AG09309 (cell line): ENCODE measurements around the gene MGMT.

Experiments
- DNase-seq: peaks from one replicate; pipeline ENCODE4 v3.0.0-alpha.2; 2010; ENCODE audit warnings: low read depth
- H3K4me3 ChIP-seq: 2 replicates; pipeline ENCODE4 v1.5.1; 2011; ENCODE audit warnings: mild to moderate bottlenecking, low read depth, low read length, moderate library complexity; ENCODE audit not compliant: control insufficient read depth
- TF ChIP-seq, protein P1 (sequence below): IDR thresholded peaks from 2 replicates; pipeline ENCODE4 v1.5.1; 2011; ENCODE audit warnings: mild to moderate bottlenecking, low read depth, low read length, inconsistent platforms; ENCODE audit not compliant: insufficient read depth, control insufficient read depth; ENCODE audit errors: missing control alignments

The MGMT gene

DNA sequence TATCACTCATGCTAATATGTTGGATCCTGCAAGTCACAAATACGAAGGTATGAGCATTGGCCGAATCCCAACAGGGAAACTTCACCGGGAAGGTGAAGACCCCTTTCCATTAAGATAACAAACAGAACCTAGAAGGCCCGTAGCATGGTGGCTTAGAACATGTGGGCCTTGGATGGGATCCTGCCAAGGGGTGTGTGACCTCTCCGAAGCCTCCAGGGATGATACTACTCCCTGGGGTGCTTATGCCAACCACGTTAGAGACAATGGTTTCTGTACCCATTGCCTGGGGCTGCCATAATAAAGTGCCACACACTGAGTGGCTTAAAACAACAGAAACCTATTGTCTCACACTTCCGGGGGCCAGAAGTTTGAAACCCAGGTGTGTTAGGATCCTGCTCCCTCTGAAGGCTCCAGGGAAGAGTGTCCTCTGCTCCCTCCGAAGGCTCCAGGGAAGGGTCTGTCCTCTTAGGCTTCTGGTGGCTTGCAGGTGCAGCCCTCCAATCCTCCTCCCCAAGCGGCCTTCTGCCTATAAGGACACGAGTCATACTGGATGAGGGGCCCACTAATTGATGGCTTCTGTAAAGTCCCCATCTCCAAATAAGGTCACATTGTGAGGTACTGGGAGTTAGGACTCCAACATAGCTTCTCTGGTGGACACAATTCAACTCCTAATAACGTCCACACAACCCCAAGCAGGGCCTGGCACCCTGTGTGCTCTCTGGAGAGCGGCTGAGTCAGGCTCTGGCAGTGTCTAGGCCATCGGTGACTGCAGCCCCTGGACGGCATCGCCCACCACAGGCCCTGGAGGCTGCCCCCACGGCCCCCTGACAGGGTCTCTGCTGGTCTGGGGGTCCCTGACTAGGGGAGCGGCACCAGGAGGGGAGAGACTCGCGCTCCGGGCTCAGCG lies 992 bp upstream of the MGMT start:
- no peak for DNase-seq
- H3K4me3 ChIP-seq: peak overlapping the region; percentile 57
- TF ChIP-seq, protein P1, sequence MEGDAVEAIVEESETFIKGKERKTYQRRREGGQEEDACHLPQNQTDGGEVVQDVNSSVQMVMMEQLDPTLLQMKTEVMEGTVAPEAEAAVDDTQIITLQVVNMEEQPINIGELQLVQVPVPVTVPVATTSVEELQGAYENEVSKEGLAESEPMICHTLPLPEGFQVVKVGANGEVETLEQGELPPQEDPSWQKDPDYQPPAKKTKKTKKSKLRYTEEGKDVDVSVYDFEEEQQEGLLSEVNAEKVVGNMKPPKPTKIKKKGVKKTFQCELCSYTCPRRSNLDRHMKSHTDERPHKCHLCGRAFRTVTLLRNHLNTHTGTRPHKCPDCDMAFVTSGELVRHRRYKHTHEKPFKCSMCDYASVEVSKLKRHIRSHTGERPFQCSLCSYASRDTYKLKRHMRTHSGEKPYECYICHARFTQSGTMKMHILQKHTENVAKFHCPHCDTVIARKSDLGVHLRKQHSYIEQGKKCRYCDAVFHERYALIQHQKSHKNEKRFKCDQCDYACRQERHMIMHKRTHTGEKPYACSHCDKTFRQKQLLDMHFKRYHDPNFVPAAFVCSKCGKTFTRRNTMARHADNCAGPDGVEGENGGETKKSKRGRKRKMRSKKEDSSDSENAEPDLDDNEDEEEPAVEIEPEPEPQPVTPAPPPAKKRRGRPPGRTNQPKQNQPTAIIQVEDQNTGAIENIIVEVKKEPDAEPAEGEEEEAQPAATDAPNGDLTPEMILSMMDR: no peak

DNA sequence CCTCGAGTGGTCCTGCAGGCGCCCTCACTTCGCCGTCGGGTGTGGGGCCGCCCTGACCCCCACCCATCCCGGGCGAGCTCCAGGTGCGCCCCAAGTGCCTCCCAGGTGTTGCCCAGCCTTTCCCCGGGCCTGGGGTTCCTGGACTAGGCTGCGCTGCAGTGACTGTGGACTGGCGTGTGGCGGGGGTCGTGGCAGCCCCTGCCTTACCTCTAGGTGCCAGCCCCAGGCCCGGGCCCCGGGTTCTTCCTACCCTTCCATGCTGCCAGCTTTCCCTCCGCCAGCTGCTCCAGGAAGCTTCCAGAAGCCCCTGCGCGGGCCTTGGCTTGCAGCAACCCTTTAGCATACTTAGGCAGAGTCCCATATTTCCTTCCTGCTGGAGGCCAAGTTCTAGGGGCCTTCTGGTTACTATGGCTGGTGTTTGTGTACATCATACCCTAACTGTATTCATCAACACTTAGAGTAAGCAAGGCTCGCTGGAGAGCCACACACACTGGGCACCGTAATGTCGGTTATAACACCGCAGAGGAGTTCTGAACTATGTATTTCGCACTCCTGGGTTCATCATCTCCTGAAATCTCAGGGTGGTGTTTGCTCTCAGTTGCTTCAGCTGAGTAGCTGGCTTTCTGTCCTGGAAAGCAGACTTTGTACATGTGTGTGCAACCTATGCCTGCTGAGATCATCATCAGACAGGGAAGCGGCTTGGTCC lies 471 bp downstream of the MGMT start:
- DNase-seq: no peak
- TF ChIP-seq, protein P1: no peak

DNA sequence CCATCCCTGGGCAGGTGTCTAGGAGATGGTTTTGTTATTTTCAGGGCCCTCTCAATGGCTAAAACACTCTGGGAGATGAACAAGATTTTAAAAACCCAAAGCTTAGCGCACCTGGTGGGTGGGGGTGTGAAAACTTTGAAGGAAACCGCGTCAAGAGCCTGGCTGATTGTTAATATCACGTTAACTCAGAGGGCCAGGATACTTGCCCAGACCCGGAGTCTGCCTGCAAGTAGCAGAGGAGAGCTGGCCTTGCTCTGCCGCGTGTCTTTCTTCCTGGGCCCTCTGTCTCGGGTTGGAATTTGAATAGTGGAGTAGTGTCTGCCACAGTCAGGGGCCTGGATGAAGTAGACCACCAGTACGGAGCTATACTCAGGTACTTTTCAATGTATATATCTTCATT lies 1.1 kb downstream of the MGMT start:
- TF ChIP-seq, protein P1: no peak
- no peak overlapping the region for H3K4me3 ChIP-seq
- DNase-seq: no peak

More for the DNA sequence above, 471 bp downstream of the MGMT start:
- H3K4me3 ChIP-seq: peak overlapping the region; percentile 72

DNA sequence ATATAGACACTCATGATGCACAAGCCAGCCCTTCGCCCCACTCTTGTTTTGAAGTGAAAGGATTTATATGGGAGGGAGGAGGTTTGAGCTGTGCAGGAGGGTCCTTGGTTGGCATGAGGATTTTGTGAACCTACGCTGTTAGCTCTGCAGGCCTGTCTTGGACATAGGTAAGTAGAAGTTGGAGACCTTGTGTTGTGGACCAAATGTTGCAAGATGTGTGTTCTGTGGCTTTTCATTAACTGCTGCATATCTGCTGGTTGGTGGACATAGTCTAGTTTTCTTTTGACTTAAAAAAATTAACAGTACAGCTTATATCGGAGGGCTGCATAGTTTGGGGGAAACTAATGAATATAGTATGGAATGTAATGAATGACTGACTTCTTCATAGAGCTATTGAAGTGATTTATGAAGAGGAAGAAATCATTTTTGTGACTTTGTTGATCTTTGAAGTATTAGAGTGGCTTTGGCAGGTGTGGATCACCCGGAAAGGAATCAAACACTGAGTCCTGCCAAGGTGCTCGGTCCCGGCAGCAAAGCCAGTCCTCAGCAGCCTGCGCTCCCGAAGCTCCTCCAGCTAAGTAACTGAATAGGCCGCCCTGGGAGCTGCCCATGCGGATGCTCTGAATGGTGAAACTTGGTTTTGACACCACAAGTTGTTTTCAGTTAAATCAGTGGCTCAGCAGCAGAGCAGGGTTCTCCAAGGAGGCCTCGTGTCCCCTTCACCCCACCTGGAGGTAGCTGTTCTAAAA lies 3.2 kb downstream of the MGMT start:
- TF ChIP-seq, protein P1: no peak
- DNase-seq: no peak
- H3K4me3 ChIP-seq: no peak overlapping the region

DNA sequence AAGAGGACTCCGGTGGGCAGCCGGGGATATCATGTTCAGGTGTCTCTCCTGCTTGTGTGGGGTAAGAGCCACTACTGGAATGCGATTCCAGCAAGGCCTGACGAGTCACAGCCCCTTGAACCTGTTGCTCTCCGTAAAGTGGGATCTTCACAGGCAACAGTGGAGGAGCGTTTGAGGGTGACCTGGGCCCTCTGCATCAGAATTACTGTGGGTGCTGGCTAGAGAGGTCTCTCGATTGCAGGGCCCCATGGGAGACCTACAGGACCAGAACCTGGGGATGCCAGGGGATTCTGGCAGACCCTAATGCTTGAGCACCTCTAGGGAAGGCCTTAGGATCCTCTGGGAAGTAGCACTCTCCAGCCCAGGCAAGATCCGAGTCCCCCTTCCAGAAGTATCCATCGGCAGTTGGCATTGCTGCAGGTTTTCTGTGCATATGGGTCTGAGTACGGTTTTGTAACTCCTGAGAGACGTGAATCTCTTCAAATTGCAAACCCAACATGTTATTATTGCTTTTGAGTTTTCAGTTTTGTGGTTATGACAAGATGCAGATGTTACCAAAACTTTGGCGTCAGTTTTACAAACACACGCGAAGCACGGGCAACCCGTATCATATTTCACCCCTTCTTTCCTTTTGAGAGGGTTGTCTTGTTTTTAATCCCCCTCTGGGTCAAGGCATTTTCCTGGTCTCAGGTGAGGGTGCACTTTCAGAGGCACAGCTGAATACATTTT lies 4.6 kb downstream of the MGMT start:
- TF ChIP-seq, protein P1: no peak
- H3K4me3 ChIP-seq: no peak overlapping the region
- no peak for DNase-seq

DNA sequence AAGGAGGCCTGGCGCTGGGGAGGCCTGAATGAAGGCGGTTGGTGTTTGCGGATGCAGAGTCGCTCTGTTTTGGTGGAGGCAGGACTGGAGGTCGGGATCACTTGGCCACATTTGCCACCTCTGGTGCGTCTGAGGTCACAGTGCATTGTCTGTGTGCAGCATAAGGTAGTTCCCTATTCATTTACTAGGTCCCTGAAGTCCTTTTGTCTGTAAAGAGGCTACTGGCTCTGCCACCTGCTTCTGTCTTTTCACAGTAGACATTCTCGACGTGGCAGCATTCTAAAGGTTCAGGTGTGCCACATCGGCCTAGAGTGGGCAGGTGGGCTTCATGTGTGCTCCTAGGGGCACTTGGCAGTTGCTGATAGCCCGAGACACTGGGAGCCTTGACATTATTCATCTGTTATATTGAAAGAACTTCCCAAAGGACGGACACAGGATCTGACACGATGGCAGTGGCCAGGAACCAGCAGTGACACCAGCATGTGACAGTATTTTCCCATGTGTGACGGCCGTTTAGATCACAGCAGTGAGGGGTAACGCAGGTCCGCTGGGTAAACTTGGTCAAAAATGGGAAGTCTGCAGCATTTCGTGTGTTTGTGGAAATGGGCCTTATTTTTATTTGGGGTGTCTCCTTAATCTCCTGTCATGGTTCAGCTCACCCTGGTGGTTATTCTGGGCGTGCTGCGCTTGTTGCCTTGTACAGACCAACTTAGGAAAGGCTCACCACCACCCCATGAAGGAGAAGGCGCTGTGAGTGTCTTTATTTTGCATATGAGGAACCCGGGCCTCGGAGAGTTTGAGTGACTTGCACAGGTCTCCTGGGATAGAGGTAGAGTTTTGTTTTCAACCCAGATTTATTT lies 5.9 kb downstream of the MGMT start:
- TF ChIP-seq, protein P1: no peak
- H3K4me3 ChIP-seq: no peak overlapping the region
- no peak for DNase-seq
